ENCODE data around the gene GIMAP6.
"Not testable (repeated sequence)": the region's sequence is repeated elsewhere in the genome, so short reads cannot be mapped to it uniquely, and the experiment has no call there.

GIMAP6 gene

DNA sequence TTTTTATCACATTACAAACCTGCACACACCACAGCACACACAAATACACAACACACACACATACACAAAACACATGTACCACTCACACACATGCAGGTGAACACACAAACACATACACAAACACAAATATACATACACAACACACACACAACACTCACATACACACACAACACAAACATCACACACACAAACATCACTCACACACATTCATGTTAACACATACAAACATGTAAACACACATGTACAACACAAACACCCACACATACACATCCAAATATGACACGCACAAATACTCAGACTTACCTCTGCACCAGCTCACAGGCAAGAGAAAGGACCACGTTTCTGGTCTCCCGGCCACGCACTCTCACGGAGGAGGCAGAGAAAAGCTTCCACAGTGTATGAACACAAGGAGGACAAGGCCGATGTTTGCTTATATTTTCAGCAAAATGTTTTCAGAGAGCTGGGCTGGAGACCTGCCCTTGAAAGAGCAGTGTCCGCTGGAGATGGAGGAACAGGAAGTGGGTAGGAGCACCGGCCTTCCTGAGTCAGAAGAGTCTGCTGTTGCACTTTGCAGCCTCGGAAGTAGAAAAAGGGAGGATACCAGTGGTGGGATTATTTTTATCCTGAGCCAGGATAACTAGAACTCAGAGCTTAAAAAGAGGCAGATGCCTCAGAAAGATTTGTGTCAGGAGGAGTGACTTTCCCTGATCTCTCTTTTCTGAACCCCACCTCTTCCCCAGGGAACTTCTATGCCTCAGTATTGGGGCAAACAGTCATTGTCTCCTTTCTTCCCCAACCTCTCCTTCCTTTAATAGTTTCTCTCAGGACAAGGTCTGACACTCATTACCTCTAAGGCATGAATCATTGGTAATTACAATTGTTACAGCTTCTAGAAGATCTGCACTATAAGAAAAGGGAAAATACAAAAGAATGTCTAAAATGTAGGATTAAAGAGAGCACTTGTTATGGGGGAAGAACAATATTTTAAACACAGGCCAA lies at the start of gene GIMAP6:
Gene GIMAP6, minus strand, starts transcription at position 520 of the 999 bp plus-strand sequence. CDS start 2,243 bp downstream, outside the sequence.
- no peak for DNase-seq

DNA sequence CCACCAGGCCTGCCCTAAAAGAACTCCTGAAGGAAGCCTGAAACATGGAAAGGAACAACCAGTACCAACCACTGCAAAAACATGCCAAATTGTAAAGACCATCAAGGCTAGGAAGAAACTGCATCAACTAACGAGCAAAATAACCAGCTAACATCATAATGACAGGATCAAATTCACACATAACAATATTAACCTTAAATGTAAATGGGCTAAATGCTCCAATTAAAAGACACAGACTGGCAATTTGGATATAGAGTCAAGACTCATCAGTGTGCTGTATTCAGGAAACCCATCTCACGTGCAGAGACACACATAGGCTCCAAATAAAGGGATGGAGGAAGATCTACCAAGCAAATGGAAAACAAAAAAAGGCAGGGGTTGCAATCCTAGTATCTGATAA lies 48.2 kb upstream of the GIMAP6 start:
- DNase-seq: not testable (repeated sequence)

GRCh38 chr7:150678601-150679000 lies 46.4 kb upstream of the GIMAP6 start:
- DNase-seq: not testable (repeated sequence)

GRCh38 chr7:150676854-150677253 lies 44.7 kb upstream of the GIMAP6 start:
- not testable (repeated sequence) for DNase-seq

- not testable (repeated sequence) for DNase-seq
These were observed 44.1 kb upstream of the GIMAP6 start for GRCh38 chr7:150676276-150676675.

- no peak for DNase-seq
These were observed 43.5 kb upstream of the GIMAP6 start for GRCh38 chr7:150675714-150676113.

- not testable (repeated sequence) for DNase-seq
These were observed 39.8 kb upstream of the GIMAP6 start for GRCh38 chr7:150671798-150672585.

DNA sequence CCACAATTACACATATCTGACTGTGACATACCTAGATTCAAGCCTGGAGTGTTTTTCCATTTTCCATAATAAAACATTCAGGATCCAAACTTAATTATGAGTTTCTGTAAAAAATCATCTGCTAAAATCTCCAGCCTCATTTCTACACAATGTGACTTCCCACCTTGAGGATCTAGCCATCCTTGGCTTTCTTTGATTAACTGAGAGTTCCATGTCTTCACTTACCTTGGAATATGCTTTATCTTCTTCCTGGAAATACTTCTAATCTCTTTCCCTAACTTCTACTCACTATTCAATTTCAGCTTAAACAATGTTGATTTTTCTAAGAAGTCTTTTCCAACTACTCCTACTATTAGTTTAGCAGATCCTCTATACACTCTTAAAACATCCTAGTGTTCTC lies 36.8 kb upstream of the GIMAP6 start:
- no peak for DNase-seq

DNA sequence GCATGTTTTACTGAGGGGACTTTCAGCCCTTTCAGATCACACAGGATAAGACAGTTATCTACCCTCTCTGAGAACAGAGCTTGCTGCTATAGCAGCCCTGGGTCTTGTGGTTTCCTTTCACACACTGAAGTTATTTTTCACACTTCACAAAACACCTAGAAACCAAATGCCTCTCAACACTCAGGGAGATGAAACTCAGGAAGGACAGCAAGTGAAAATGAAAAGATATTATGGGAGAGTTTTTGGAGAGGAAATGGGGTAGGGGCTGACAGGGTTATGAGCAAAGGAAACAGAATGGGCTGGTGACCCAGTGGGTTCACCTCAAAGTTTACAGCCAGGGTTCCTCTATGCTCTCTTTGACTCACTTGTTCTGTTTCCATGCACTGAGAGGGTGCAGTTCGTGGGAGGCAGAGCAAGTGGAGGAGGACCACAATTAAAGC lies 36.3 kb upstream of the GIMAP6 start:
- DNase-seq: no peak

- DNase-seq: no peak
These were observed 34.2 kb upstream of the GIMAP6 start for GRCh38 chr7:150666412-150666811.

GRCh38 chr7:150665896-150666295 lies 33.7 kb upstream of the GIMAP6 start:
- DNase-seq: no peak

- DNase-seq: no peak
These were observed 33.0 kb upstream of the GIMAP6 start for GRCh38 chr7:150665089-150665748.

DNA sequence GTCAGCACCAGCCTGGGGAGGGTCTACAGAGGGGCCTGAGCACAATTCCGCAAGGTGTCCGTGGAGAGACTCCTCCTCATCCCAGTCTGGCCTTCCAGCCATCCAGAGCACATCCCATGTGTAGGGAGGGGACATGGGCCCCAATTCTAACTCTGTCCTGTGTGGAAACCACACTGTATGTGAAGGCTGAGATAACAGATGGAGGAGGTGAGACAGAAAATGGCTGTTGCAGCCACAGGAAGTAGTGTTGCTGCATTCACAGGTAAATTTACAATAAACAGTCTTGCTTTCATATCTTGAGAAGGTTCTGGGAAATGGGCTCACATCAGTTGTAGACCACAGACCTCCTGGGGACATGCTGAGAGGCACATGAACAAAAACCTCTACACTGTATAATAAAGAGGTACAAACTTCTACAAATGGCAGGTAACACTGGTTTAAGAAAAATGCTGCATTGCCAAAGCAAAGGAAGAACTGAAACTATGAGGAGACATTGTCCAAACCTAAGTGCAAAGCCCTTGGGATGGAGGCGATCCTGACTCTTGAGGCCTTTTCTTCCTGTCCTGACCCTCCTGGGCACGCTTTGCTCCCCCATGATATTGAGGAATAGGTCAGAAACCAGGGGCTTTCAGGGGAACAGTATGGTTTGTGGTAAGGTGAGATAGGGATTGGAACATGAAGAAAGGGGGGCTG lies 31.8 kb upstream of the GIMAP6 start:
- no peak for DNase-seq

- not testable (repeated sequence) for DNase-seq
These were observed 30.6 kb upstream of the GIMAP6 start for GRCh38 chr7:150662821-150663220.

DNA sequence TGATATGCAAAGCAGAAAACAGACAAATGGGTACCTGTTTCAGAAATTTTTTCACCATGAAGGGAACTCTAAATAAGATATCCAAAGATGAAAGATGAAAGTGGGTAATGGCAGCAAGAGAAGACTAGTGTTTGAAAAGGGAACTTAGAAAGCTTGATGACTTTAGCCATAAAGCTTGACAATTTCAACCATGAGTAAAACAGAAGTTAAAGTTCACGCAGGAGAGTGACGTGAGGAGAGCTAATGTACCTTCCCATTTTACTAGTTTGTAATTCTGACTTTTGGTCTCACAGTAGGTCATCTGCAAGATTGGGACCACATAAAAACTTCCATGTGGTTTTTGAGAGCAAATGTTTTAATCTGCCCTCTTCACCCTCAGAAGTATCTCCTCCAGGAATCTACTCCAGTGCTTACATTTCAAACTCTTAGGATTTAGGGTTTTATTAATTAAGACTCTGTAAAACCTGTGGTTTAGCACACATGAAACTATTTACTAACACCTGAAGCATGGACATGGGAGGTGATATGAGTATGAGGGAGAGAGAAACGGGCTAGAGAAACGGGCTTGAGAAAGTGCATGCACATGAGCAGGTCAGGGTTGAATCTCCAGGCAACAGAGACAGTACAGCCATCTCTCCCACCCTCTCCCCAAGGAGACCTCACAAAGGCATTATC lies 28.9 kb upstream of the GIMAP6 start:
- no peak for DNase-seq

DNA sequence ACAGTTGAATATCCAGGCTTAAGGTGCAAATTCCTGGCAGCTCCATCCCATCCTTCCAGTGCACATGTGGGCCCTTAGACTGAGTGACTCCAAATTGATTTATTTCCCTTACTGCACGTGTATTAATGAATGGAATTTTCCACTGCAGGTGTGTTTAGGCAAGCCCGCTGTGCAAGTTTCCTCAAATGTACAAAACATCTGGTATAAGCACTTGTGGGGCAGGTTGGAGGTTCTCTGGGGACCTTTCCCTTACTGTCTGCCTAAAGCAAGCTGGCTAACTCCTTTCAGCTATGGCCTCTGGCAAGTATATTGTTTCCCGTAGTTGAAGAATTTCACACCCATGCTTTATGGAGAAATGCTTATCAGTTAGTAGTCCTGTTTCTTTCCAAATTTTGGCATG lies 25.3 kb upstream of the GIMAP6 start:
- no peak for DNase-seq

DNA sequence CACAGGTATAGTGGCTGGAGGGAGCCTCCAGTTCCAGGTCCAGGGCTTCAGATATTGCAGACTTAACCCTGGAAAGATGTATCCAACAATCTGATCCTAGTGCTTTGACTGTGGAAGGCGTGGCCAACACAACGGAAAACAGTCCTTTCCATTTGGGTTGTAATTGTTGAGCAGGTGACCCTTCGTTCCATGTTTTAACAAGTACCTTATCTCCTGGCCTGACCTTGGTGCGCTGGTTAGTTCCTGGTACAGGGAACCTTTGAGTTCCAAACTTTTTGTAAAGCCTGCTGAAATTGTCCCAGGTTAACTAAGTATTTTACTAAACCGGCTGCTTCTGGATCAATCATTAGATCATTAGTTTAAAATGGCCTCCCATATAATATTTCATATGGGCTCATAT lies 23.9 kb upstream of the GIMAP6 start:
- DNase-seq: no peak

GRCh38 chr7:150654692-150655091 lies 22.5 kb upstream of the GIMAP6 start:
- DNase-seq: no peak

DNA sequence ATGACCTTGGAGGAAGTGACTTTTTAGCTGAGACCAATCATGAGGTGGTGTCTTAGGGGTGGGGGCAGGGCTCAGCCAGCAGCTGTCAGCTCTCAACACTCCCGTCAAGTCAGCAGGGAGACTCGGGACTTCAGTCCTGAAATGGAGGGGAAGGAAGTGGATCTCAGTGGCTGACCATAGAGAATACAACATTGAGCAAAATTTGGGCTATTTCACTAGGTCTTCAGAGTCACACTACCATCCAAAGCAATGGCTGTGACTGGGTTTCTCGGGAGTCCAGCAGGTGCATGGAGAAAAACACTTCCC lies 16.8 kb upstream of the GIMAP6 start:
- no peak for DNase-seq

DNA sequence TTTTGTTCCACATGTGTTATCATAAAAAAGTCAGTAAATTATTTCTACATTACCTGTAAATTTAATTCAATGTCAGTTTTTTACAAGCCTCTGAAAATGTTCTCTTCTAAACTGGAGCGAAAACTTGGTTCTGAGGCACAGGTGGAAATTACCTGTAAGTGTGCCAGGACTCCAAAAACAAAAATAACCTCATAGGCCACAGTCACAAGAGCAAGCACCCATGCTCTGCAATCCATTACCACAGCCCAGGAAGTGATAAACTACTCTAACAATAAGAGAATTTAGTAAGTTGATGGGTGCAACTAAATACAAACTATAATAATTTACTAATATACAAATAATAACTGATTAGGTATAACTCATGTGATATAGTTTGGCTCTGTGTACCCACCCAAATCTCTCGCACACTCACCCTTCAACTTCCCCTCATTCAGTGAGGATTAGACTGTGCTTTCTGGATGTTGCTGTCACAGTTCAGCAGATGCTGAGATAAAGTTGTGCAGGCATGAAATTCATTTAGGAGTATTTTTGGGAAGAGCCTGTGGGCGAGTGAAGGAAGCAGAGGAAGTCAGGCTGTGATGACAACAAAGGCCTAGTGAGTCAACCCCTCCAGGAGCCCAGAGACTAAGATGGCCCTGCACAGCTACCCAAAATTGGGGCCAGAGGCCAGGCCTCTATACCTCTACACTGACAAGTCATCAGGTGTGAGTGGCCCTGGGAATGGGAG lies 16.3 kb upstream of the GIMAP6 start:
- DNase-seq: no peak
